SK-N-MC (cell line): ENCODE measurements around the gene CRYAB.

Experiments used
- EZH2 ChIP-seq: fragments of 200-600 bp; sonication (generic); IDR thresholded peaks from one replicate; pipeline ENCODE4 v1.6.1; 2017; ENCODE audit warnings: antibody characterized with exemption
- FOXP2 ChIP-seq: optimal IDR thresholded peaks from 2 replicates; pipeline ENCODE3; 2011; ENCODE audit warnings: mild to moderate bottlenecking, moderate library complexity; ENCODE audit not compliant: insufficient read depth; ENCODE audit errors: extremely low read length, control extremely low read depth
- POLR2AphosphoS5 ChIP-seq: IDR thresholded peaks from 2 replicates; pipeline ENCODE4 v1.6.1; 2012; ENCODE audit warnings: mild to moderate bottlenecking, low read depth, low read length, borderline replicate concordance

- peak; percentile 64 for TF ChIP-seq POLR2AphosphoS5
- TF ChIP-seq EZH2, result no peak
- TF ChIP-seq FOXP2, result no peak
These were observed 15.2 kb upstream of the CRYAB start for GRCh38 chr11:111926505-111927391.
